Pancreas (tissue), 10 donors: ENCODE measurements around the gene TFB1M. TPM values are rescaled to one million over a fixed set of nuclear protein-coding genes. Genes with fewer than 3 reads are reported as not detected.
"Not testable (repeated sequence)": the region's sequence is repeated elsewhere in the genome, so short reads cannot be mapped to it uniquely, and the experiment has no call there.

Experiments
- ATAC-seq, 4 donors: fragments of 200-7000 bp; cut with Tn5 transposase; one replicate each; pipeline versions ENCODE4 v1.8.0 to v1.9.1; 2020; ENCODE audit warnings: mild to moderate bottlenecking in 4 of 4, moderate library complexity in 4 of 4
- DNase-seq, 6 donors: peaks; one replicate each; pipeline ENCODE4 v3.0.0-alpha.2; 2020
- FAIRE-seq: peaks from 2 replicates; lab custom pipeline; 2012; peaks lifted over from hg19 to GRCh38; lab: Jason Lieb, UNC
- H3K27ac ChIP-seq, 4 donors: fragments of 200-600 bp; sonication (generic); 1 replicate in 3 of 4; 2 replicates in 1 of 4; pipeline versions ENCODE4 v1.5.0 to v1.8.0; 2020
- H3K27me3 ChIP-seq, 4 donors: fragments of 200-600 bp; one replicate each; pipeline ENCODE4 v1.8.0; 2021
- H3K36me3 ChIP-seq, 3 donors: fragments of 200-600 bp; sonication (generic) in 1 of 3; one replicate each; pipeline versions ENCODE4 v1.5.0 to v1.8.0; 2020 to 2021
- H3K4me1 ChIP-seq, 3 donors: fragments of 200-600 bp; one replicate each; pipeline ENCODE4 v1.8.0; 2021
- H3K4me3 ChIP-seq, 4 donors: fragments of 200-600 bp; sonication (generic) in 2 of 4; one replicate each; pipeline versions ENCODE4 v1.5.0 to v1.8.0; 2020 to 2021
- H3K9me3 ChIP-seq, 4 donors: fragments of 200-600 bp; one replicate each; pipeline ENCODE4 v1.8.0; 2021
- CTCF ChIP-seq, 4 donors: fragments of 200-600 bp; sonication (generic) in 3 of 4; IDR thresholded peaks; one replicate each; pipeline versions ENCODE4 v1.5.0 to v1.8.0; 2021; ENCODE audit warnings: antibody characterized with exemption in 4 of 4
- WGBS, 2 donors: extraction: QIAGEN DNeasy Blood & Tissue Kit; methylation state at CpG; one replicate each; pipeline ENCODE4 v1.1.7; 2013; 5-methylcytosine and 5-hydroxymethylcytosine counted together
- intact Hi-C, 3 donors: fragments of 100-400 bp; cut with DNase I; formaldehyde crosslinking; loops; one replicate each; pipeline versions ENCODE4 v1.11.1 to v1.14.2; 2022
- polyA plus RNA-seq, 2 donors: library from polyadenylated mRNA; stranded (reverse); fragments of 200-250 nt; gene quantifications; one replicate each; pipeline ENCODE4 v1.2.3, GENCODE V29; 2013
- total RNA-seq, 6 donors: library from RNA; stranded (reverse); fragmentation: NEBNext Ultra II Directional in 4 of 6; extraction: Animal tissue kit (Norgen Biotek cat#: 25700) in 4 of 6; gene quantifications; one replicate each; pipeline versions ENCODE4 v1.2.1 to v1.2.4, GENCODE V29; 2021 to 2023
- donor health status: healthy with polysubstance abuse.
- donor health status: DM: no; HTN: no; CAD: no; lungs with moderate emphysema.
- donor health status: DM: no; HTN: no; CAD: no.
- donor health status: control.
- donor health status: control.
- donor health status: Bipolar disorder and iron deficiency.
- donor health status: DM: yes; HTN: yes; CAD: no.
- donor health status: DM: no; HTN: no; CAD: no.
- donor health status: DM: no; HTN: no; CAD: no.
- donor health status: DM: yes; HTN: yes; CAD: no.

The TFB1M gene
- total and polyA plus RNA-seq, 8 donors, result 7.6 to 16.3 (median 9.2) TPM

- ATAC-seq (no peak), FAIRE-seq (no peak), DNase-seq (no peak)
- Histone ChIP-seq H3K4me1 (no peaks in the 10 kb centered on the region), H3K27ac (no peak overlapping the region), H3K9me3 (no peaks in the 10 kb centered on the region), H3K4me3 (no peak overlapping the region), H3K36me3 (no peaks in the 10 kb centered on the region), H3K27me3 (no peaks in the 10 kb centered on the region)
- TF ChIP-seq CTCF (IDR thresholded peaks at IDR 0.05), result no peak
- 87 to 94% methylated on average over 2 of the region's 2 CpGs for WGBS, 2 donors
- intact Hi-C loops, result no loop called here
Measured at GRCh38 chr6:155344341-155345006, 30.2 kb upstream of the TFB1M start.

GRCh38 chr6:155341130-155341828, 27.0 kb upstream of the TFB1M start:
- ATAC-seq (peak in 1 of 4 donors; percentile 31), DNase-seq (no peak), FAIRE-seq (no peak)
- WGBS, 2 donors, result 55 to 61% methylated on average over 2 of the region's 2 CpGs
- no peak for TF ChIP-seq CTCF (IDR thresholded peaks at IDR 0.05)
- Histone ChIP-seq H3K36me3 (no peaks in the 10 kb centered on the region), H3K27ac (no peak overlapping the region), H3K4me3 (no peak overlapping the region), H3K27me3 (no peaks in the 10 kb centered on the region), H3K9me3 (no peaks in the 10 kb centered on the region), H3K4me1 (no peaks in the 10 kb centered on the region)
- intact Hi-C loops, result no loop called here

GRCh38 chr6:155340464-155341129, 26.3 kb upstream of the TFB1M start:
- intact Hi-C loops, result no loop called here
- Histone ChIP-seq H3K36me3 (no peaks in the 10 kb centered on the region), H3K27me3 (no peaks in the 10 kb centered on the region), H3K4me1 (no peaks in the 10 kb centered on the region), H3K4me3 (no peak overlapping the region), H3K9me3 (no peaks in the 10 kb centered on the region), H3K27ac (no peak overlapping the region)
- ATAC-seq (peak in 1 of 4 donors; percentile 24), DNase-seq (no peak), FAIRE-seq (no peak)
- no peak for TF ChIP-seq CTCF (IDR thresholded peaks at IDR 0.05)
- 75 to 79% methylated on average over 2 of the region's 2 CpGs for WGBS, 2 donors

GRCh38 chr6:155339929-155340328, 25.6 kb upstream of the TFB1M start:
- not testable (repeated sequence) for DNase-seq

GRCh38 chr6:155338237-155338636, 24.0 kb upstream of the TFB1M start:
- not testable (repeated sequence) for FAIRE-seq, DNase-seq, ATAC-seq, H3K4me1 ChIP-seq, H3K4me3 ChIP-seq, H3K27ac ChIP-seq, H3K9me3 ChIP-seq, H3K36me3 ChIP-seq, H3K27me3 ChIP-seq
- intact Hi-C loops, result loop anchor here in 2 of 3 donors (10.0 kb wide), 2 partner anchors 177 to 187 kb away; no protein-coding TSS in a partner anchor

More at GRCh38 chr6:155339929-155340328, 25.6 kb upstream of the TFB1M start:
- H3K27ac ChIP-seq, ATAC-seq, FAIRE-seq, H3K4me3 ChIP-seq, H3K27me3 ChIP-seq, H3K4me1 ChIP-seq, H3K9me3 ChIP-seq, H3K36me3 ChIP-seq: not testable (repeated sequence)
- WGBS, 2 donors, result 82 to 87% methylated on average over 4 of the region's 4 CpGs
- intact Hi-C loops, result loop anchor here in 2 of 3 donors (10.0 kb wide), 2 partner anchors 175 to 185 kb away; no protein-coding TSS in a partner anchor
